ENCODE data around the gene B3GNT5.

The B3GNT5 gene

DNA sequence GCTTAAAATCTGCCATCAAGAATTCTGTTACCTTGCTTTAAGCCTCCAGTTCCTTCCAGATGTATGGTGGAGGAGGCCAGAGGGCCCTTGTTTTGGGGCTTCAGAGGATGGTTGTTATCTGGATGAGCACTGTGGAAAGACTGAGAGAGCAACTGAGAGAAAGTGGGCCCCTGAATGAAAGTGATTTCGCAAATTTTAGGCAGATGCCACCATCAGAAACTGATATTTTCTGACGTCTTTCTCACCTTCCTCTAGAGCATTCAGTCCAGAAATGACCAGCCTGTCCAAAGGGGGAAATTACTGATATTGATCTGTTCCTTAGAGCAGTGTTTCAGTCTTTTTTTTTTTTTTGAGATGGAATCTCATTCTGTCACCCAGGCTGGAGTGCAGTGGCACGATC is 13.4 kb downstream of the B3GNT5 start:
- DNase-seq = no peak

DNA sequence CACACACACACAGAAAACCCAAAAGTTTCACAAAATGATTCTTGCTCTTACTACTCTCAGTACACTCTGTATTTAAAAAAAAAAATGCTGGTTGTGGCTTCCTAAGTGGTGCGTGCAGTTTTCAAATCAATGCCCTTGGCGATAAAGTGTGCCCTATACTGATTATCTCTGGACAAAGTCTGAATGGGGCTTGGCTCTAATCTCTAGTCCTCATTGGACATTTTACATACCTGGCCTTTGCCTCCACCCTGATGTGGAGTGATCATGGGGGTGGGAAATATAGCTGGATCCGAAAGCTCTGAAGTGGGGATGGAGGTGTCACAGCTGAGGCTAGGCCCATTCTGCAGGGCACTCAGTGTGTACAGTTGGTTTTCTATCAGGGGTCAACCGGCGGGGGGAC is 14.1 kb downstream of the B3GNT5 start:
- no peak for DNase-seq

DNA sequence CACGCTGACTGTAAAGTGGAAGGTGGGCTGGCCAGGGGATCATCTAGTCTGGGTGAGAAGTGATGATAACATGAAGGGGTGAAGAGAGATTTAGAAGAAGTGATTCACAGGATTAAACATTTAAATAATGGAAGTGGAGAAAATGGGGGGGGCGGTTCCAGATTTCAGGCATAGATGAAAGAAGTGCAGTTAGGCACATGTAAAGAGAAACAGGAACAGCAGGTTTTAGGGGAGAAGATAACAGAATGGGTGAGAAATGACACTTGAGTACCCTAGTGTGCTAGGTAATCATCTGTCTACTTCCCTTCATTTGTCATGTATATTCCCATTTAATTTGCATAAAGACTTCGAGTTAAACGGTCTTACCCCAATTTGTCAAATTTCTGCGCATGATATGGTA is 15.3 kb downstream of the B3GNT5 start:
- DNase-seq = peak; percentile 50

DNA sequence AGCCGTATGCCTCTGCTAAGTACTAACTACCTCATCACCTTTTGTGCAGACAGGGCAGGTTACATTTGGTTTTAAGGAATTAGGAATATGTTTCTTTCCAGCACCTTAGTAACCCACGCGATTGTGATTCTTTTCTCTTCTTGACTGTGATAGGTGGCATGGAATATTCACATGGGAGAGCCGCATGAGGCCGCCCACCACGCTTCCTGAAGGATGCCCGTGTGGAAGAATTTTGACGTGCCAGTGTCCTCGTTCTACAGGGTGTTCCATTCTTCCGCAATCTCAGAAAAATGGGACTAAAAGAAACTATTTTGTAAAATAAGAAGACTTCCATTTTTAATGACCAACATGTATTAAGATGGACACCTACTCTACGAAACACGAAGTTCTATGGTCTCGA is 16.3 kb downstream of the B3GNT5 start:
- DNase-seq = no peak

DNA sequence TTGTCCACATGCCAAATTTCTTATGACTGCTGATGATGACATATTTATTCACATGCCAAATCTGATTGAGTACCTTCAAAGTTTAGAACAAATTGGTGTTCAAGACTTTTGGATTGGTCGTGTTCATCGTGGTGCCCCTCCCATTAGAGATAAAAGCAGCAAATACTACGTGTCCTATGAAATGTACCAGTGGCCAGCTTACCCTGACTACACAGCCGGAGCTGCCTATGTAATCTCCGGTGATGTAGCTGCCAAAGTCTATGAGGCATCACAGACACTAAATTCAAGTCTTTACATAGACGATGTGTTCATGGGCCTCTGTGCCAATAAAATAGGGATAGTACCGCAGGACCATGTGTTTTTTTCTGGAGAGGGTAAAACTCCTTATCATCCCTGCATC is 17.3 kb downstream of the B3GNT5 start:
- no peak for DNase-seq

DNA sequence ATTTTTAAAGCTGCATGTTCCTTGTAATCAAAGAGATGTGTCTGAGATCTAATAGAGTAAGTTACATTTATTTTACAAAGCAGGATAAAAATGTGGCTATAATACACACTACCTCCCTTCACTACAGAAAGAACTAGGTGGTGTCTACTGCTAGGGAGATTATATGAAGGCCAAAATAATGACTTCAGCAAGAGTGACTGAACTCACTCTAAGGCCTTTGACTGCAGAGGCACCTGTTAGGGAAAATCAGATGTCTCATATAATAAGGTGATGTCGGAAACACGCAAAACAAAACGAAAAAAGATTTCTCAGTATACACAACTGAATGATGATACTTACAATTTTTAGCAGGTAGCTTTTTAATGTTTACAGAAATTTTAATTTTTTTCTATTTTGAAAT is 19.1 kb downstream of the B3GNT5 start:
- DNase-seq = no peak

DNA sequence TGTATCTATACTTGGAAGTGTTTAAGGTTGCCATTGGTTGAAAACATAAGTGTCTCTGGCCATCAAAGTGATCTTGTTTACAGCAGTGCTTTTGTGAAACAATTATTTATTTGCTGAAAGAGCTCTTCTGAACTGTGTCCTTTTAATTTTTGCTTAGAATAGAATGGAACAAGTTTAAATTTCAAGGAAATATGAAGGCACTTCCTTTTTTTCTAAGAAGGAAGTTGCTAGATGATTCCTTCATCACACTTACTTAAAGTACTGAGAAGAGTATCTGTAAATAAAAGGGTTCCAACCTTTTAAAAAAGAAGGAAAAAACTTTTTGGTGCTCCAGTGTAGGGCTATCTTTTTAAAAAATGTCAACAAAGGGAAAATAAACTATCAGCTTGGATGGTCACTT is 19.7 kb downstream of the B3GNT5 start:
- DNase-seq = no peak

DNA sequence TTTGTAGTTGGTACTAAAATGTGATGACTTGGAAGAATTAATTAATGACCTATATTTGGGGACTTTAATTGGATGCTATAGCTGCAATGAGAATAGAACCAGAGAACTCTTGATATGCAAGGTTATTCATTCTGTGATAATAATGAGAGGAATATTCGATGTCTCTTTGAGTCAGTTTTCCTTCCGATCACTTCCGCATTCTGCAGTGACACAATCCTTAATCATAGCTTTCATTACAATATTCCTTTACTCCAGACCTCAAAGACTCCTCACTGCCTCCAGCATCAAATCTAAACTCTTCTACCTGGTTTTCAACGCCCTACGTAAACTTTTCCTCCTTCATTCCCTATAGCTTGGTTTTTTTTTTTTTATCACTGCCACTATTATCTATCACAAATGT is 21.6 kb downstream of the B3GNT5 start:
- DNase-seq = no peak

DNA sequence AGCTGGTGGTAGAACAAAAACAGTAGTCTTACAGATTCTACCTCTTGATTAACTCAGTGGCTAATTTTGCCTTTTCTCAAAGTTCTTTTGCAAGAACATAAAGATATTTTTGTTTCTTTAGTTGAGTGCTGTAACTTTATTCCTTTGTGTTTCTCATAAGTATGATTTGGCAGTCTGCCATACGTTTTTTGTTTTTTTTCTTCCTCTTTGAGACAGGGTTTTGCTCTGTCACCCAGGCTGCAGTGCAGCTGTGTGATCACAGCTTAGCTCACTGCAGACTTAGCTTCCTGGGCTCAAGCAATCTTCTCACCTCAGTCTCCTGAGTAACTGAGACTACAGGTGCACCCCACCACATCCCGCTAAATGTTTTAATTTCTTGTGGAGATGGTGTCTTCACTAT is 22.4 kb downstream of the B3GNT5 start:
- DNase-seq = peak; percentile 77

DNA sequence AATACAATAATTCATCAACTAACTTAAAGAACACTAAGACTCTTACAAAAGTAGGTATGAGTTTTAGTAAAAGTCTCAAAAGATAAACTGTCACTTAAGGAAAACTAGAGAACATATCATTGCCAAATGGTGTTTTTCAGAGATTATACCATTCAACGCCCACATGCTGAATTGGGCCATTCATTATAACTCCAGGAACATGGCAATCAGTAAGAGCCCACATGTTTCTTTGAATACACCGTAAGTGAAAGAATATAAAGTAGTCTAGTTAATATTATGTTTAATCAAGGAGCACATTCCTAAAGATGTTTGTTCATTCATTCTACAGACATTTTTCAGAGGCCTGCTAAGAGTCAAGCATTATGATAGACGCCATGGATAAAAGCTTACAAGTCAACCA is 22.9 kb downstream of the B3GNT5 start:
- no peak for DNase-seq

DNA sequence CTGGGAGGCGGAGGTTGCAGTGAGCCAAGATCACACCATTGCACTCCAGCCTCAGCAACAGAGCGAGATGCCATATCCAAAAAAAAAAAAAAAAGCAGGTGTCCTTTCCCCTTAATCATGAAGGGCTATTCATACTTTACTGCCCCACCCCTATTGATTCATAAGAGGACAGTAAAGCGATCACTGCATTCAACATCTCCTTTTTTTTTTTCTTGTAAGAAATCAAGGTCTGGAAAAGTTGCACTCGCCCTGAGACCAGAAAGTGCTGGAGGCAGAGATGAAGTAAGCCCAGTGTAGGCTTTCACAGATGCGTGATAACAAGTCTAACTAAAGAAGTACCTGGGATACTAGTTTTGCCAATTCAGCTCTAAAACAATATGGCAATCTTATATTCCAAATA is 24.2 kb downstream of the B3GNT5 start:
- DNase-seq = no peak

DNA sequence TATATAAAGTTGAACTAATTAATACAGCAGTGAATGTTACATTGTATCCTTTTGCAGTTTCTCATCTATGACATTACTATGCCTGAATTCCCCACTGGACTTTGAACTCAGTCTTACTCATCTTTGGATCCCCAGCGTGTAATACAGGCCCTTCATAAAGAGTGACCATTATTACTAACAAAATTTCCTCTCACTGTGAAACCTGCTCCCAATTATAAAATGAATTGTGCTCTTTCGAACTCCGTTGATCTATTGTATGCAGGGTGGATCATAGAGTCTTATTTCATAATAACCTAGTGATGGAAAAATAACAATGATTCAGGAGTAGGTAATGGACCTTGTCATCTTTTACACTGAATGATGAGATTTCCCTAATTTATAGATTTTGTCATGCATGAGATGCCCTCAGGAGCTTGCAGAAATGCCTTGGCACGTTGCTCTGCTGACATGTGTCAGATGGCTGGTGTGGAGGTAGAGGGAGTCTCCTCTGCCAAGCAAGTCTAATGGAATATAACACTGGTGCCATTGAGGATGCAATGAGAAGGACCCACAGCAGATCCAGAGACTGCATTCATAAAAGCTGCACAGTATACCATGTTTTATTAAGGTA is 25.5 kb downstream of the B3GNT5 start:
- DNase-seq = peak; percentile 68

DNA sequence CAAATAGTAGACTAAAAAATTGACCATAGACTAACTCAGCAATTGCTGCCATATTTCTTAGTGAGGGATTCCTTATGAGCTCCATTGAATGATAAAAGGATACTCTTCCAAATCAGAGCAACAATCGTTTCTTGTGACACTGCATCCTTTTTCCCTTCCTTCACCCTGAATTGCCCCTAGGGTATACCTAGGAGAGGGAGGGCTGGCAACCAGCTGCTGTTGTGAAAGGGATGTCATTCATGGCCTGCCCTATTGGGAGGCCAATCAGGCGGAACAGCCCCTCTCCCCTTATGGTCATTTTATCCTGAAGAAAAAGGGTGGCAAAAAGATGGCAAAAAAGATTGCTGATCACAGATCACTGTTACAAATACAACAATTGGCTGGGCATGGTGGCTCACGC is 26.3 kb downstream of the B3GNT5 start:
- DNase-seq = no peak

DNA sequence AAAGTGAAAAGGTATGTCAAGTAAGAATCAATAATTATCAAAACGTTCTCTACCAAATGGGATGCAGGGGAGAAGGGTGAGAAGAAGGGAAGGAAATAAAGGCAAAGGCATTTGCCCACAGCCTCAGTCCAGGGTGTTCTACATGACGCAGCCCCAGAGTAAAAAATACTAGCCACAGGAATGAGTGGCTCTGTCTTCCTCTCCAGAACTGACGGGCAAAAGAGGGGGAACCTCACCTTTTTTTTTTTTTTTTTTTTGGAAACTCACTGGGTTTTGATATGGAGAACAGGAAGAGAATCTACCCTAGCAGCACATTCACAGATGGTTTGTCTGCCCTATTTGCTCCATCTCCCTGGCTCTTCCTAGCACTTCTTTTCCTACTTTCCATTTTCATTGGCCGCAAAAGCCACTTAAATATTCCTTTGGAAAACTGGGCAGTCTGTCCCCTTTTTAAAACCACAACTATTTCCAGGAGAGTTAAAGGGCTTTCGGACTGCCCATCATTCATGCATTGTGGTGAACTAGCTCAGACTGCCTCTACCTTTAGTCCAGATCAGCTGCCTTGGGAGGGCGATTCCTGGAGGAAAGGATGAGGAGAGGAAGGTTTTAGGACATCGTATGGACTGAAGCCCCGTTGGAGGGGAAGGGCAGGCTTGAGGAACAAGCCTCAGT is 28.2 kb downstream of the B3GNT5 start:
- no peak for DNase-seq

DNA sequence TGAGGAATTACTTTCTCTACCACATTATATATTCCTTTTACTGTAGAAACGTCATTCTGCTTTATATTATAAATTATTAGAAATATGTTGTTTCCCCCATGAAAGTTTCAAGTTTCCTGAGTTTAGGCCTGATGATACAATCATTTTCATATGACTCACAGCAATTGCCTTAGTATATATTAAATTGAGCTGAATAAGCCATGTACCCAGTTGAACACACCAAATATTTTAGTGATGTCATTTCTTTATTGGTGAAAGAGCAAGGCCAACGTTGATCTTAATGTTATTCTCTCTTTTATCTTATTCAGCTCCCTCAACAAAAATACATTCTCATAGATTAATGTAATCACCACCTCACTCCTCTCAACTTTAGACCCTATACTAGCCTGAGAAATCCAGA is 30.8 kb downstream of the B3GNT5 start:
- no peak for DNase-seq

DNA sequence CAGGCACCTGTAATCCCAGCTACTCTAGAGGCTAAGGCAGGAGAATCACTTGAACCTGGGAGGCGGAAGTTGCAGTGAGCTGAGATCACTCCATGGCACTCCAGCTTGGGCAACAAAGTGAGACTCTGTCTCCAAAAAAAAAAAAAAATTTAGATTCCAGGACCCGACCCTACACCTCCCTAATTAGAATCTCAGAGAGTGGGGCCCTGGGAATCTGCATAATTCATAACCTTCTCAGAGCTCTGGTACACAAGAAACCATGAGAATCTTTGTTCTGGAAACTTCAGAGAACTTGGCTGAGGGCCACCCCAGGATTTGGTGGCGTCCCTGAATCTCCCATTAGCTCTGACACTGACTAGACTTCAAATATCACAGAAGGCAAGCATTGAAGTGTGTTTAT is 31.5 kb downstream of the B3GNT5 start:
- no peak for DNase-seq

DNA sequence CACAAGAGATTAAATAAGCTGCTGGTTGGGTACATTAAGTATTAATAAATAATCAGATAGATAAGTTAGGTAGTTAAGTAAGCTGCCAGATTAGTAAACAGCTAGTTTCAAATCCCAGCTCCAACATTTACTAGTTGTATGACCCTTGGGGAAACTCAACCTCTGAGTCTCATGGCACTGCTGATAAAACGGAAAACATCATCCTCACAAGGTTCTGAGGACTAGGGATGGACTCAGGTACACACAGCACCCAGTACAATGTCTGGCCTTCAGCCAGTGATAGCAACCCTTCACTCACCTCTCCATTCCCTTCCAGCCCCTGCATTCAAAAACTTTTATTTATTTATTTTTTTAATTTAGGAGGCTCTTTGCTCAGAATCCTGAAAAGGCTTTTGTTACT is 32.3 kb downstream of the B3GNT5 start:
- DNase-seq = peak; percentile 62

DNA sequence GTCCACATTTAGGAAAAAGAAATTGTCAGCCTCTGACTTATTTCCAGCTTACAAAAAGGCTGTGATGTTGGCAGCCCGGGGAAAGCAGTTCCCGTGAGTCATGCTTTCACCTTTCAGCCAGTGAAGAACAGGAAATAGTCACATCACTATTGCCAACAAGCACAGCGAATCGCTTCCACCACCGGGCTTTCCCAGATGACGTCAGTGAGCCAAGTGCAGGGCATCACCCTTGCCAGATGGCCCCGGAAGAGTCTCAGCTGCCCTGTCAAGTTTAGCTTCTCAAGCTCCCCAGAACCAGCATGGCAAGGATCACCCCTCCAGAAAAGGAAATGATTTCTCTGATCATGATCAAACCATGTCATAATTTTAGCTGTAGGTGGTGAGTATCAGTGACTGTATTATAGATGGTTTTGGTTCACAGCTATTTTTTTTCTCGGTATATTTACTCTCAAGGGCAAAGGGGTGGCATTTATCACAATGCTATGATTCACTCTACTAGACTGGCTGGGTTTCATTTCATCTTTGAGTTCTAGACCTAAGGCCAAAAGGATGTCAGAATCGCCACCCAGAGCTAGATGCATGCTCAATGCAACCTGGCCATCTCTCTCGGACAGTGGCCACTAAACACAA is 32.9 kb downstream of the B3GNT5 start:
- peak; percentile 98 for DNase-seq

DNA sequence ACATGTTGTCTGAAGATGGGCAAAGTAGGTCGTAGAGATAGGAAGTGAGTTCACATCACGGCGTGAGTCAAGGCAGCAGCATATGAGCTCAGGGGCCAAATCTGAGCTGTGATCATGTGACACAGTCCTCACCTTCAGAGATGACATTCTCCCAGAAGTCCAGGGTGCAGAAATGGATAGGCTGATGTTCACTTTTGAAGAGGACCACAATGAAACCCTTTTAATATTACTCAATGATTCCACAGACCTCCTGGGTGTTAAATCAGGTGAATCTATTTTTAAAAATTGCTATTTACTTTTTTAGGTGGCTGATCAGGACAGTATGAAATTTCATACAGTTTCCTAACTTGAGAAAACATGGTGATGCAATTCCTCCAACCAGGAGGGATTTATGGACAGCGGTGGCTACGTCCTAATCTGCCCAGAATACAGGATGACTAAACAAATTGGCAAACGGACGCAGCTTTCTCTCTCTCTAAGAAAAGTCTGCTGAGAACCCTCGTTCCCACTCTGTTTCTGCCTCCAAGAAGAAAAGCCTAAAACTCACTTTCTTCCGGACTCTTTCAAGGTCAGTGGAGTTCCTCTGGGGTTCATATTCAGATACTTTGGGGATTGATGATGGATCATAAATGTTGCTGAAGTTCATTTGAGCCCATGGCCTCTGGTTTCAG is 34.4 kb downstream of the B3GNT5 start:
- peak; percentile 22 for DNase-seq

DNA sequence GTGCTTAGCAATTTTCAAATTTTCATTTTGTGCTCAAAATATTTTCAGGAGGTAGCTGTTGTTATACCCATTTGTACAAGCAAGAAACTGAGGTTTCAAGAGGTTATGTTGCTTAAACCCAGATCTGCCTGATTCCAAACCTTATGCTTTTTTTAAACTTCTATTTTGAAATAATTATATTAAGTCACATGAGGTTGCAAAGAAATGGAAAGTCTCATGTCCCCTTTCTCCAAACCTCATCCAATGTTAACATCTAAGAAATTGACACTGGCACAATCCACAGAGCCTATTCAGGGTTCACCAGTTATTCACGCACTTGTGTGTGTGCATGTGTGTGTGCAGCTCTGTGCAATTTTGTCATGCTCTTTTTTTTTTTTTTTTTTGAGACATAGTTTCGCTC is 35.1 kb downstream of the B3GNT5 start:
- no peak for DNase-seq

DNA sequence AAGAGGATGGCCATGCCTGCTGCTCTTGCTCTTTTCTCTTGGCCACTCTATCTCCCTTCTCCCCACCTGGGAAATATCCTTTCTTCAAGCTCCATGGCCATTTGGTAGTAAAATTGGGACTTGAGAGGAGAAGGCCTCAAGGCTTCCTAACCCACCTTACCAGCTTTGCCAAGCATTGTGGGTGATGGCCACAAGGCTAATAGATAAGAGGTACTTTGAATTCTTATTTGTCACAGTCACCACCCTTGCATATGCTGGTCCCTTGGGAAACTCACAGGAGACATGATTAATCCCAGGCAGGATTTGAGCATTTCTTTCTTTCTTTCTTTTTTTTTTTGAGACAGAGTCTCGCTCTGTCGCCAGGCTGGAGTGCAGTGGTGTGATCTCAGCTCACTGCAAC is 37.2 kb downstream of the B3GNT5 start:
- DNase-seq = no peak

DNA sequence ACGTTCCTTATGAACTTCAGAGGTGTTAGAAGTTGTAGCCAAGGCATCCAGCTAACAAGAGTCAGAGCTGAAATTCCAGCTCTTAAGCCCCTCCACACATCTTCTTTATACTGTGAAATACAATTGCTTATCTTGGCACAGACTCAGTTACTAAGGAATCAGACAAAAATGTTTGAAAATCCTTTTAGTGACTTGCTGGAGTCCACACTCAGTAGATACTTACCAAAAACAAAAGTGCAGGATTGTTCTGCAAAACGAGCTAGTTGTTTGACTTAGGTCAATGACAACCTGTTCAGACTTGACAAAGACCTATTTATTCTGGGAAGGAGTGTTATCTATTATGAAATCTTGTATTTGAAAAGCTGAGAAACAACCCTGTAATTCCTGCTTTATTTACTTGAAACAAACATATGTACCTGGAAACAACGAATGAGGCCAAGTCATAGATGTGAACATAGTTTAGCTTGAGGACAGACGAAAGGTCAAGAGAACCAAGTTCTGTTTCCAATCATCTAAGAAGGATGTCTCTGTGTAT is 38.5 kb downstream of the B3GNT5 start:
- DNase-seq = peak; percentile 32

DNA sequence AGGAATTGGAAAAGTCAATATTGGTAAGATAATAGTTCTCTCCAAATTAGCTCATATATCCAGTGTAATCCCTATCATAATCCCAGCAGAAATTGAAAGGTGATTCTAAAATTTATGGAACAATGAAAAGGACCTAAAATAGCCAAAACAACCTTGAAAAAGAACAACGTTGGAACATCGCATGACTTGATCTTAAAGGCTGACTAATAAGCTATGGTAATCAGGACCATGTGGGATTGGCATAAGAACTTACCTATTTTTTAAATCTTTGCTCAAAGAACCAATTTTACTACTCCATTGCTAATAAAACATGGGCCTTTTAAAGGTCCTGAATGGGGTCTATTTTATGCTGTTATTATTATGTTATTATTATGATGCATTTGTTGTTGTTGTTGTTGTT is 40.9 kb downstream of the B3GNT5 start:
- DNase-seq = no peak

DNA sequence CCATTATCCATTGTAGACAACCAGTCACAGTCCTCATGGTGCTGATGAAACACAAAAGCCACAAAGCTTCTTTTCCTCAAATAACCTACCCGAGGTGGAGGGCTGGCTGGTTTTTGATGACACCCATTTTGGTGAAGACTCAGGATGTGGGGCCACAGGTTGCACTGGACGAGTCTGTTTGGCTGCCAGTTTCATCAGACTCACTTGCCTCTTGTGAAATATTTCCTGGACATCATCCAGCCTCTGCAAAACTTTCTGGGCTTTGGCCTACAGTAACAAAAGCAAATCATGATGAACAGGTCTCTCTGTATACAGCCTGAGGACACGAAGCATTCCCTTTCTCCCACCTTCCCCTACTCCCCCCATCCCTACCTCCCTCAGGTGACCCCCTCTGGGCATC is 42.2 kb downstream of the B3GNT5 start:
- no peak for DNase-seq
